NB4 (cell line): Measurements from ENCODE around the gene SERPINA3.

ENCODE experiments used
- DNase-seq: peaks from one replicate; pipeline ENCODE4 v3.0.0; 2010; ENCODE audit warnings: low read depth
- H3K4me3 ChIP-seq: one replicate; pipeline ENCODE4 v1.5.1; 2011; ENCODE audit warnings: mild to moderate bottlenecking, low read depth, low read length, moderate library complexity
- MYC ChIP-seq: IDR thresholded peaks from 2 replicates; pipeline ENCODE4 v1.6.1; 2011; ENCODE audit warnings: low read depth, low read length
- POLR2A ChIP-seq: IDR thresholded peaks from 2 replicates; pipeline ENCODE4 v1.6.1; 2011; ENCODE audit warnings: mild to moderate bottlenecking; ENCODE audit not compliant: insufficient read length; ENCODE audit errors: extremely low read depth
- TF ChIP-seq, protein P1 (sequence below): IDR thresholded peaks from one replicate; pipeline ENCODE4 v1.5.1; 2012; ENCODE audit warnings: low read depth, low read length
- TF ChIP-seq, protein P2 (sequence below): IDR thresholded peaks from 2 replicates; pipeline ENCODE4 v1.6.1; 2011; ENCODE audit warnings: low read depth, low read length

Gene SERPINA3

DNA sequence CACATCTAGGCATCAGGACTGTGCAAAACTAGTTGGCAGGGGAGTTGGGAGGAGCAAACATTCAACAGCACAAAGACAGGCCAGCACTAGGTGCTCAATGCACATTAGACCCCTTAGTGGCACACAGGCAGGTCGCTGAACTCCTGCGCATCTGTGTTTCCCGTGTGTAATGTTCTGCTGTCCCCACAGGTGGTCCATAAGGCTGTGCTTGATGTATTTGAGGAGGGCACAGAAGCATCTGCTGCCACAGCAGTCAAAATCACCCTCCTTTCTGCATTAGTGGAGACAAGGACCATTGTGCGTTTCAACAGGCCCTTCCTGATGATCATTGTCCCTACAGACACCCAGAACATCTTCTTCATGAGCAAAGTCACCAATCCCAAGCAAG lies 11.2 kb downstream of the SERPINA3 start:
- H3K4me3 ChIP-seq: no peak overlapping the region
- TF ChIP-seq, protein P1, sequence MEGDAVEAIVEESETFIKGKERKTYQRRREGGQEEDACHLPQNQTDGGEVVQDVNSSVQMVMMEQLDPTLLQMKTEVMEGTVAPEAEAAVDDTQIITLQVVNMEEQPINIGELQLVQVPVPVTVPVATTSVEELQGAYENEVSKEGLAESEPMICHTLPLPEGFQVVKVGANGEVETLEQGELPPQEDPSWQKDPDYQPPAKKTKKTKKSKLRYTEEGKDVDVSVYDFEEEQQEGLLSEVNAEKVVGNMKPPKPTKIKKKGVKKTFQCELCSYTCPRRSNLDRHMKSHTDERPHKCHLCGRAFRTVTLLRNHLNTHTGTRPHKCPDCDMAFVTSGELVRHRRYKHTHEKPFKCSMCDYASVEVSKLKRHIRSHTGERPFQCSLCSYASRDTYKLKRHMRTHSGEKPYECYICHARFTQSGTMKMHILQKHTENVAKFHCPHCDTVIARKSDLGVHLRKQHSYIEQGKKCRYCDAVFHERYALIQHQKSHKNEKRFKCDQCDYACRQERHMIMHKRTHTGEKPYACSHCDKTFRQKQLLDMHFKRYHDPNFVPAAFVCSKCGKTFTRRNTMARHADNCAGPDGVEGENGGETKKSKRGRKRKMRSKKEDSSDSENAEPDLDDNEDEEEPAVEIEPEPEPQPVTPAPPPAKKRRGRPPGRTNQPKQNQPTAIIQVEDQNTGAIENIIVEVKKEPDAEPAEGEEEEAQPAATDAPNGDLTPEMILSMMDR: no peak
- TF ChIP-seq MYC (no peak), POLR2A (no peak)
- TF ChIP-seq, protein P2, sequence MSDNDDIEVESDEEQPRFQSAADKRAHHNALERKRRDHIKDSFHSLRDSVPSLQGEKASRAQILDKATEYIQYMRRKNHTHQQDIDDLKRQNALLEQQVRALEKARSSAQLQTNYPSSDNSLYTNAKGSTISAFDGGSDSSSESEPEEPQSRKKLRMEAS: no peak
- DNase-seq: no peak

DNA sequence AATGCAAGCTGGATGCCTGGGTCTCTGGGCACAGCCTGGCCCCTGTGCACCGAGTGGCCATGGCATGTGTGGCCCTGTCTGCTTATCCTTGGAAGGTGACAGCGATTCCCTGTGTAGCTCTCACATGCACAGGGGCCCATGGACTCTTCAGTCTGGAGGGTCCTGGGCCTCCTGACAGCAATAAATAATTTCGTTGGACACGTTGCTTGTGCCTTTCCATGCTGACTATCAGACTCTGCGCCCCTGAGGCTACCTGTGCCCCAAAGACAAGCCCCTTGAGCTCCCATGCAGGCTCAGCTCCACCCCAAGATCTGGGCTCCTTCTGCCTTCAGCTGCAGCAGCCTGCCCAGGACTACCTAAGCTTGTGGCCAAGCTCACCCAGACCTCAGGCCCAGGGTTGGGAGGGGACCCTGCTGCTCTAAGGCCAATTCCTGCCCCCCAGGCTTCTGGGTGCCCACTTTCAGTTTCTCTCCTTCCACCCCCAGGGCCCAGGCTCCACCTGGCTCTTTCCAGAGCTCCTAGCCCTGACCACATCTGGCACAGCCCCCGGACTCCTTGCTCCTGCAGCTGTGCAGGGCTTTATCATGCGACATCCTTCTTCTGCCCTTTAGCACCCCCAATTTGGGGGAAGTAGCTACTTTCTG lies 11.8 kb downstream of the SERPINA3 start:
- DNase-seq: no peak
- H3K4me3 ChIP-seq: no peak overlapping the region
- TF ChIP-seq, protein P1: no peak
- TF ChIP-seq, protein P2: no peak
- no peak for TF ChIP-seq POLR2A
- no peak for TF ChIP-seq MYC

DNA sequence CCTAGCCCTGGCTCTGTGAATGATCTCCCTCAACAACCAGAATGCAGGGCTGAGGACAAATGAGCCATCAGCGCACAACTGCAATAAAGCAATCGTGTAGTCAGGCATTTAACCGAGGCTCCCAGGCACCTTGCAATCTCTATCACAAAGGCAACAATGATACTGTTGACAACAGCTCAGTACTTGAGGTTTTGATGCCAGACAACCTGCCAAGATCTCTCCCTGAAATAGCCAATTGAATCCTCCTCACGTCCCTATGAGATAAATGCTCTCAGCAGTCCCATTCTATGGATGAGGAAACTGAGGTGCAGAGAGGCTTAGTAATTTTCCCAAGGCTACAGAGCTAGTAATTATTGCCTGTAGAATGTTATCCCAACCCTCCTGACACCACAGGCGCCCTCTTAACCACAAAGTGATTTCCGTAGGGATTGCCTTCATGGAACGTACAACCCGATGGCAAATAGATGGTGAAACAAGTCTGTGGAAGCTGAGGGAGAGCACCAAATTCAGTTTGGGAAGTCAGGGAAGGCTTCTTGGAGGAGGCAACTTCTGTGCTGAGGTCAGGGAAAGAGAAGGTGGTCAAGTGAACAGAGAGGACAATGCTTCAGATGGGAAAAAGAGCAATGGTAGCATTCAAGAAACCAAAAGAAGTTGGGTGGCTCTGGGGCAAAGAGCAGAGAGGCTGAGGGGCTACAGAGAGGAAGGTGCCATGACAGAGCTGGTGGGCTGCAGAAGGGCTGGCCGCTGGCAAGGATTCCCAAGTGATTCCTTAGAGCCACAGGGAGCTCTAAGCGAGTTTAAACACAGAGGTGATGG lies 12.6 kb downstream of the SERPINA3 start:
- DNase-seq: no peak
- no peak overlapping the region for H3K4me3 ChIP-seq
- TF ChIP-seq MYC (no peak), POLR2A (no peak)
- TF ChIP-seq, protein P1: no peak
- TF ChIP-seq, protein P2: no peak

DNA sequence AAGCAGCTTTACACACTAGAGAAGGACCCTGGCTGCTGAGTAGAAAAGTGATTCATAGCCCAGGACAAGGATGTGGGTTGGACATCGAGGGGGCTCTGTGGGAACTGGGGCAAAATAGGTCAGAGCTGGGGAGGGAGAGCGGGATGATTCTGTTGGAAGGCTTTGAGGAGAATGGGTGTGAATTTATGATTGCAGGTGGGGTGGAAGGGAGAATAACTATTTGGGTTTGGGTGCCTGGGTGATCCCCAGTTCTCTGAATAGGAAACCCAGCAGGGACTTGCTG lies 13.1 kb downstream of the SERPINA3 start:
- TF ChIP-seq, protein P1: no peak
- TF ChIP-seq MYC: no peak
- TF ChIP-seq, protein P2: no peak
- TF ChIP-seq POLR2A: no peak
- no peak overlapping the region for H3K4me3 ChIP-seq
- no peak for DNase-seq

DNA sequence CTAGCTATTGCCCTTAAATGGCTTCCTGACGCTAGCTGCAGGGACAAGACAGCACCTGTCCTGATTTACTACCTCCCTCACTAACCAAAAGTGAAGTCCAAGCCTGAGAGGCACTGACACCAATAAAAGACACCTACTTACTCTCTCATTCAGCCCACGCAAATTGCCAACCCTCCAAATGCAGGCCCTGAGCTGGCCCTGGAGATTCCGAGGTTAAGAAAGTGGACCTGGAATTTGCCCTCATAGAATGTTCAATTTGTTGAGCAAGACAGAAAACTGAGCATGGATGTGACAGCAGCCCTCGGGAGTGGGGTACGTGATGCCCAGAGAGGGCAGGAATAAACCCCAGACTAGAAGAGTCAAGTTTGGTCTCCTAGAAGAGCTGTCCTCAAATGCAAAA lies 16.4 kb downstream of the SERPINA3 start:
- no peak overlapping the region for H3K4me3 ChIP-seq
- DNase-seq: no peak
- TF ChIP-seq, protein P1: no peak
- TF ChIP-seq POLR2A: no peak
- TF ChIP-seq, protein P2: no peak
- TF ChIP-seq MYC: no peak

DNA sequence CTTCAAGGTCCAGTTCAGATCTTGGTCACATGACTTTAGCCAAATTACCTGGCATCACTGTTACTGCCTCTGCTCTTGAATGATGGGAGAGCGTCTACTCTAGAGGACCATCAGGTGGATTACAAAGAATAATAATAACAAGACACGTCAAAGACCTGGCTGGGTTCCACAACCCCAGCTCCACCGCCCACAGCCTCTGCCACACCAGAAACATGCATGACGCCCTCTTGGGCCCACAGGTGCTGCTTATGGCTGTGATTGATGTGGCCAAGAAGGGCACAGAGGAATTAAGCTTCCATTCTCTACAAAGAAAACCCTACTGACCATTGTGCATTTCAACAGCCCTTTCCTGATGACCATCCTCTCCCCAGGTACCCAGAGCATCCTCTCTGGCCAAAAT lies 18.2 kb downstream of the SERPINA3 start:
- no peak for DNase-seq
- no peak overlapping the region for H3K4me3 ChIP-seq
- TF ChIP-seq, protein P2: no peak
- TF ChIP-seq, protein P1: no peak
- TF ChIP-seq MYC (no peak), POLR2A (no peak)
